Mammary epithelial cell (primary cell): Measurements from ENCODE around the gene KIAA1958.

ENCODE experiments used
- CTCF ChIP-seq, 2 donors: IDR thresholded peaks in 1 of 2; conservative IDR thresholded peaks in 1 of 2; 2 replicates each; pipeline ENCODE4 v1.5.1; 2011 to 2012; ENCODE audit warnings: inconsistent platforms in 2 of 2, low read length in 2 of 2, mild to moderate bottlenecking in 2 of 2, control low read depth in 1 of 2, low read depth in 1 of 2; ENCODE audit not compliant: insufficient read depth in 1 of 2; ENCODE audit errors: extremely low read depth in 1 of 2
- EZH2 ChIP-seq: IDR thresholded peaks from 2 replicates; pipeline ENCODE4 v1.6.1; 2012; ENCODE audit warnings: low read length, inconsistent platforms, borderline replicate concordance

GRCh38 chr9:112550531-112550930, 63.9 kb downstream of the KIAA1958 start:
- TF ChIP-seq EZH2 (no peak), CTCF (conservative IDR thresholded peaks at IDR 0.05 in 1 of 2, IDR thresholded peaks at IDR 0.05 in 1 of 2; ENCODE audit: extremely low read depth in 1 of 2, insufficient read depth in 1 of 2, low read depth in 1 of 2, low read length in 2 of 2) (no peak)
